ENCODE data around the gene PGLYRP4.

PGLYRP4 gene

GRCh38 chr1:153392258-153392657 lies 43.6 kb upstream of the PGLYRP4 start:
- H3K27ac ChIP-seq (ENCODE audit: low read length): no peak overlapping the region
- H3K4me1 ChIP-seq (ENCODE audit: control insufficient read depth, insufficient read depth, low read length): no peaks in the 10 kb centered on the region

GRCh38 chr1:153390938-153391710 lies 42.5 kb upstream of the PGLYRP4 start, which contains the start of gene S100A8:
Gene S100A8 (minus strand): TSS chr1:153391073. CDS start chr1:153390535, 538 bp downstream.
- Histone ChIP-seq H3K4me1 (ENCODE audit: control insufficient read depth, insufficient read depth, low read length) (no peaks in the 10 kb centered on the region), H3K36me3 (ENCODE audit: control insufficient read depth in 2 of 2, insufficient read depth in 2 of 2, low read length in 2 of 2) (no peaks in the 10 kb centered on the region), H3K9me3 (ENCODE audit: control insufficient read depth in 2 of 2, low read length in 2 of 2) (no peaks in the 10 kb centered on the region), H3K27ac (ENCODE audit: low read length) (no peak within 1 kb of the TSS), H3K27me3 (ENCODE audit: control insufficient read depth in 1 of 2, insufficient read depth in 2 of 2, low read length in 2 of 2) (peaks cover 2 to 9% of the 10 kb centered on the region in 2 donors), H3K4me3 (ENCODE audit: low read length in 2 of 2) (no peak within 1 kb of the TSS), H3K9ac (ENCODE audit: low read length in 2 of 2) (no peak within 1 kb of the TSS)

More at GRCh38 chr1:153392258-153392657, 43.6 kb upstream of the PGLYRP4 start:
- peaks cover 2 to 12% of the 10 kb centered on the region in 2 donors for H3K27me3 ChIP-seq (ENCODE audit: control insufficient read depth in 1 of 2, insufficient read depth in 2 of 2, low read length in 2 of 2)
- H3K9ac ChIP-seq (ENCODE audit: low read length in 2 of 2): no peak overlapping the region
- H3K4me3 ChIP-seq (ENCODE audit: low read length in 2 of 2): no peak overlapping the region
- H3K9me3 ChIP-seq (ENCODE audit: control insufficient read depth in 2 of 2, low read length in 2 of 2): no peaks in the 10 kb centered on the region
- H3K36me3 ChIP-seq (ENCODE audit: control insufficient read depth in 2 of 2, insufficient read depth in 2 of 2, low read length in 2 of 2): no peaks in the 10 kb centered on the region

- H3K27ac ChIP-seq (ENCODE audit: low read length): no peak overlapping the region
- H3K36me3 ChIP-seq (ENCODE audit: control insufficient read depth in 2 of 2, insufficient read depth in 2 of 2, low read length in 2 of 2): no peaks in the 10 kb centered on the region
- peaks cover under 1 to 10% of the 10 kb centered on the region in 2 donors for H3K27me3 ChIP-seq (ENCODE audit: control insufficient read depth in 1 of 2, insufficient read depth in 2 of 2, low read length in 2 of 2)
- no peaks in the 10 kb centered on the region for H3K4me1 ChIP-seq (ENCODE audit: control insufficient read depth, insufficient read depth, low read length)
- no peak overlapping the region for H3K9ac ChIP-seq (ENCODE audit: low read length in 2 of 2)
- H3K9me3 ChIP-seq (ENCODE audit: control insufficient read depth in 2 of 2, low read length in 2 of 2): no peaks in the 10 kb centered on the region
- no peak overlapping the region for H3K4me3 ChIP-seq (ENCODE audit: low read length in 2 of 2)
Measured at GRCh38 chr1:153389973-153390879, 41.6 kb upstream of the PGLYRP4 start.

GRCh38 chr1:153389401-153389800 lies 40.8 kb upstream of the PGLYRP4 start:
- Histone ChIP-seq H3K27ac (ENCODE audit: low read length) (no peak overlapping the region), H3K36me3 (ENCODE audit: control insufficient read depth in 2 of 2, insufficient read depth in 2 of 2, low read length in 2 of 2) (no peaks in the 10 kb centered on the region), H3K4me1 (ENCODE audit: control insufficient read depth, insufficient read depth, low read length) (no peaks in the 10 kb centered on the region)

GRCh38 chr1:153387785-153388184 lies 39.1 kb upstream of the PGLYRP4 start:
- no peaks in the 10 kb centered on the region for H3K4me1 ChIP-seq (ENCODE audit: control insufficient read depth, insufficient read depth, low read length)
- no peak overlapping the region for H3K9ac ChIP-seq (ENCODE audit: low read length in 2 of 2)
- no peaks in the 10 kb centered on the region for H3K9me3 ChIP-seq (ENCODE audit: control insufficient read depth in 2 of 2, low read length in 2 of 2)
- H3K36me3 ChIP-seq (ENCODE audit: control insufficient read depth in 2 of 2, insufficient read depth in 2 of 2, low read length in 2 of 2): no peaks in the 10 kb centered on the region
- no peak overlapping the region for H3K4me3 ChIP-seq (ENCODE audit: low read length in 2 of 2)
- H3K27ac ChIP-seq (ENCODE audit: low read length): no peak overlapping the region
- H3K27me3 ChIP-seq (ENCODE audit: control insufficient read depth in 1 of 2, insufficient read depth in 2 of 2, low read length in 2 of 2): peaks cover 0 to 7% of the 10 kb centered on the region in 2 donors

More at GRCh38 chr1:153389401-153389800, 40.8 kb upstream of the PGLYRP4 start:
- Histone ChIP-seq H3K4me3 (ENCODE audit: low read length in 2 of 2) (no peak overlapping the region), H3K9ac (ENCODE audit: low read length in 2 of 2) (no peak overlapping the region), H3K9me3 (ENCODE audit: control insufficient read depth in 2 of 2, low read length in 2 of 2) (no peaks in the 10 kb centered on the region), H3K27me3 (ENCODE audit: control insufficient read depth in 1 of 2, insufficient read depth in 2 of 2, low read length in 2 of 2) (peaks cover 0 to 11% of the 10 kb centered on the region in 2 donors)

GRCh38 chr1:153387001-153387400 lies 38.4 kb upstream of the PGLYRP4 start:
- H3K4me1 ChIP-seq (ENCODE audit: control insufficient read depth, insufficient read depth, low read length): no peaks in the 10 kb centered on the region
- H3K9ac ChIP-seq (ENCODE audit: low read length in 2 of 2): no peak overlapping the region
- H3K27ac ChIP-seq (ENCODE audit: low read length): no peak overlapping the region
- no peak overlapping the region for H3K4me3 ChIP-seq (ENCODE audit: low read length in 2 of 2)
- H3K27me3 ChIP-seq (ENCODE audit: control insufficient read depth in 1 of 2, insufficient read depth in 2 of 2, low read length in 2 of 2): peaks cover 0 to 7% of the 10 kb centered on the region in 2 donors
- no peaks in the 10 kb centered on the region for H3K9me3 ChIP-seq (ENCODE audit: control insufficient read depth in 2 of 2, low read length in 2 of 2)
- H3K36me3 ChIP-seq (ENCODE audit: control insufficient read depth in 2 of 2, insufficient read depth in 2 of 2, low read length in 2 of 2): no peaks in the 10 kb centered on the region

GRCh38 chr1:153386500-153386901 lies 37.9 kb upstream of the PGLYRP4 start:
- Histone ChIP-seq H3K9me3 (ENCODE audit: control insufficient read depth in 2 of 2, low read length in 2 of 2) (no peaks in the 10 kb centered on the region), H3K27me3 (ENCODE audit: control insufficient read depth in 1 of 2, insufficient read depth in 2 of 2, low read length in 2 of 2) (peaks cover 0 to 7% of the 10 kb centered on the region in 2 donors), H3K9ac (ENCODE audit: low read length in 2 of 2) (no peak overlapping the region), H3K36me3 (ENCODE audit: control insufficient read depth in 2 of 2, insufficient read depth in 2 of 2, low read length in 2 of 2) (no peaks in the 10 kb centered on the region), H3K27ac (ENCODE audit: low read length) (no peak overlapping the region), H3K4me3 (ENCODE audit: low read length in 2 of 2) (no peak overlapping the region), H3K4me1 (ENCODE audit: control insufficient read depth, insufficient read depth, low read length) (no peaks in the 10 kb centered on the region)

GRCh38 chr1:153384958-153385580 lies 36.4 kb upstream of the PGLYRP4 start:
- H3K4me3 ChIP-seq (ENCODE audit: low read length in 2 of 2): no peak overlapping the region
- peaks cover 0 to 3% of the 10 kb centered on the region in 2 donors for H3K9me3 ChIP-seq (ENCODE audit: control insufficient read depth in 2 of 2, low read length in 2 of 2)
- H3K9ac ChIP-seq (ENCODE audit: low read length in 2 of 2): no peak overlapping the region
- H3K27me3 ChIP-seq (ENCODE audit: control insufficient read depth in 1 of 2, insufficient read depth in 2 of 2, low read length in 2 of 2): peaks cover 0 to 2% of the 10 kb centered on the region in 2 donors
- H3K27ac ChIP-seq (ENCODE audit: low read length): no peak overlapping the region
- no peaks in the 10 kb centered on the region for H3K4me1 ChIP-seq (ENCODE audit: control insufficient read depth, insufficient read depth, low read length)
- no peaks in the 10 kb centered on the region for H3K36me3 ChIP-seq (ENCODE audit: control insufficient read depth in 2 of 2, insufficient read depth in 2 of 2, low read length in 2 of 2)

- peaks cover 0 to 2% of the 10 kb centered on the region in 2 donors for H3K27me3 ChIP-seq (ENCODE audit: control insufficient read depth in 1 of 2, insufficient read depth in 2 of 2, low read length in 2 of 2)
- H3K36me3 ChIP-seq (ENCODE audit: control insufficient read depth in 2 of 2, insufficient read depth in 2 of 2, low read length in 2 of 2): no peaks in the 10 kb centered on the region
- H3K9ac ChIP-seq (ENCODE audit: low read length in 2 of 2): no peak overlapping the region
- H3K4me3 ChIP-seq (ENCODE audit: low read length in 2 of 2): no peak overlapping the region
- no peak overlapping the region for H3K27ac ChIP-seq (ENCODE audit: low read length)
- H3K4me1 ChIP-seq (ENCODE audit: control insufficient read depth, insufficient read depth, low read length): no peaks in the 10 kb centered on the region
- peaks cover 0 to 3% of the 10 kb centered on the region in 2 donors for H3K9me3 ChIP-seq (ENCODE audit: control insufficient read depth in 2 of 2, low read length in 2 of 2)
Measured at GRCh38 chr1:153380711-153381110, 32.1 kb upstream of the PGLYRP4 start.

GRCh38 chr1:153379591-153379990 lies 30.9 kb upstream of the PGLYRP4 start:
- Histone ChIP-seq H3K9ac (ENCODE audit: low read length in 2 of 2) (no peak overlapping the region), H3K4me1 (ENCODE audit: control insufficient read depth, insufficient read depth, low read length) (no peaks in the 10 kb centered on the region), H3K9me3 (ENCODE audit: control insufficient read depth in 2 of 2, low read length in 2 of 2) (peaks cover 0 to 3% of the 10 kb centered on the region in 2 donors), H3K27me3 (ENCODE audit: control insufficient read depth in 1 of 2, insufficient read depth in 2 of 2, low read length in 2 of 2) (peaks cover 0 to 2% of the 10 kb centered on the region in 2 donors), H3K27ac (ENCODE audit: low read length) (no peak overlapping the region), H3K4me3 (ENCODE audit: low read length in 2 of 2) (no peak overlapping the region), H3K36me3 (ENCODE audit: control insufficient read depth in 2 of 2, insufficient read depth in 2 of 2, low read length in 2 of 2) (no peaks in the 10 kb centered on the region)
